Natural killer cell (primary cell): ENCODE data around the gene LPCAT3. TPM values are rescaled to one million over a fixed set of nuclear protein-coding genes. Genes with fewer than 3 reads are reported as not detected.

Experiments used
- ATAC-seq, 3 donors: fragments of 150-1000 bp in 2 of 3; fragments of 200-7000 bp in 1 of 3; cut with Tn5 transposase; 1 replicate in 1 of 3; 2 replicates in 2 of 3; pipeline ENCODE4 v1.10.0; 2021; ENCODE audit warnings: mild to moderate bottlenecking in 2 of 3, moderate library complexity in 2 of 3
- DNase-seq, 2 donors: peaks; one replicate each; pipeline versions ENCODE4 v3.0.0 to v3.0.0-alpha.2; 2013 to 2021; ENCODE audit warnings: mixed read lengths in 1 of 2
- H3K27ac ChIP-seq: one replicate; pipeline ENCODE4 v1.5.1; 2013; ENCODE audit warnings: mild to moderate bottlenecking, low read length
- H3K27me3 ChIP-seq: one replicate; pipeline ENCODE4 v1.6.1; 2013; ENCODE audit warnings: low read length; ENCODE audit not compliant: control insufficient read depth, insufficient read depth
- H3K36me3 ChIP-seq: one replicate; pipeline ENCODE4 v1.6.1; 2013; ENCODE audit warnings: low read length; ENCODE audit not compliant: control insufficient read depth, insufficient read depth
- H3K4me1 ChIP-seq: one replicate; pipeline ENCODE4 v1.6.1; 2013; ENCODE audit warnings: low read length; ENCODE audit not compliant: control insufficient read depth, insufficient read depth
- H3K4me3 ChIP-seq: one replicate; pipeline ENCODE4 v1.5.1; 2013; ENCODE audit warnings: low read length
- H3K9me3 ChIP-seq: one replicate; pipeline ENCODE4 v1.6.1; 2013; ENCODE audit warnings: low read length; ENCODE audit not compliant: control insufficient read depth, insufficient read depth
- H3K27ac Mint-ChIP-seq, 2 donors: one replicate each; pipeline ENCODE4 v1.8.0; 2022; ENCODE audit warnings: mild to moderate bottlenecking in 2 of 2, mixed read lengths in 2 of 2, moderate library complexity in 1 of 2
- H3K27me3 Mint-ChIP-seq, 2 donors: one replicate each; pipeline ENCODE4 v1.8.0; 2022; ENCODE audit warnings: low read depth in 2 of 2, mixed read lengths in 2 of 2
- H3K36me3 Mint-ChIP-seq: one replicate; pipeline ENCODE4 v1.8.0; 2022; ENCODE audit warnings: mixed read lengths
- H3K4me1 Mint-ChIP-seq, 2 donors: one replicate each; pipeline ENCODE4 v1.8.0; 2022; ENCODE audit warnings: mixed read lengths in 2 of 2
- H3K4me3 Mint-ChIP-seq: one replicate; pipeline ENCODE4 v1.8.0; 2022; ENCODE audit warnings: mild to moderate bottlenecking, moderate library complexity, mixed read lengths
- H3K9me3 Mint-ChIP-seq, 2 donors: one replicate each; pipeline ENCODE4 v1.8.0; 2022; ENCODE audit warnings: mixed read lengths in 2 of 2
- WGBS: methylation state at CpG from one replicate; pipeline ENCODE4 v1.1.7; 2013; ENCODE audit warnings: missing lambda C conversion rate; ENCODE audit not compliant: insufficient coverage; 5-methylcytosine and 5-hydroxymethylcytosine counted together
- intact Hi-C: fragments of 100-400 bp; cut with micrococcal nuclease; formaldehyde crosslinking; loops from one replicate; pipeline ENCODE4 v1.14.2; 2022
- total RNA-seq, 4 donors: library from RNA; stranded (reverse); fragments of 120-200 nt in 1 of 4; gene quantifications; one replicate each; pipeline versions ENCODE4 v1.2.3 to v1.2.4, GENCODE V29; 2013 to 2022
- TF ChIP-seq, protein P1 (sequence below): fragments of 200-600 bp; IDR thresholded peaks from one replicate; pipeline ENCODE4 v1.8.0; 2022; ENCODE audit warnings: antibody characterized with exemption

Gene LPCAT3
- total RNA-seq, 3 donors from 2014 or later (not counting 1 experiment from before 2014, with no cell fraction given) = 45.6 to 54.3 (median 45.6) TPM

DNA sequence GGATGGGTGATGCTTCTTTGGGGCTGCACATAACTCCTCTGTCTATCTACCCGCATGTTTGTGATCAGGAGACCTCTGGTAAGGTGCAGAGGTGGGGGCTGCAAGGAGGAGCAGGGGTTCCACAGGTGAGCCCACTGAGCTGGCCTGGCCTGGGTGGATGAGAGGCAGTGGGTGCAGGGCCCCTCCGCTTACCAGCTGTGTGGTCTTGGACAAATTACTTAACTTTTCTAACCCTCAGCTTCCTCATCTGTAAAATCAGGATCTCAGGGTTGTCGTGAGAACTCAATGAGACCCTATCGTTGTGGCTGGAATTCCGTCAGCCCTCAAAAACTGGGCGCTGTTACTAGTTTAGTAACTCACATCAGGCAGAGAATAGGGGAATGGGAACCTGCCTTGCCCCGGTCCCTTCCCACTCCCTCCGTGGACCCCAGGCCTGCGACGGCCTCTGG lies 59.6 kb downstream of the LPCAT3 start:
- H3K27ac ChIP-seq = peak overlapping the region; percentile 96
- Mint-ChIP-seq H3K27me3 (no peaks in the 10 kb centered on the region), H3K36me3 (no peaks in the 10 kb centered on the region), H3K4me1 (peaks cover 70 to 82% of the 10 kb centered on the region in 2 donors), H3K9me3 (no peaks in the 10 kb centered on the region), H3K4me3 (peak overlapping the region; percentile 92), H3K27ac (peak overlapping the region; percentile 98 to 99)
- DNase-seq (no peak), ATAC-seq (no peak)
- peaks cover 95% of the 10 kb centered on the region for H3K4me1 ChIP-seq
- H3K36me3 ChIP-seq = peaks cover 69% of the 10 kb centered on the region
- no peaks in the 10 kb centered on the region for H3K9me3 ChIP-seq
- WGBS = 11% methylated on average over 10 of the region's 10 CpGs
- intact Hi-C loops = loop anchor here (1.0 kb wide), 2 partner anchors 9 to 14 kb away; partner anchors contain the start of gene C12orf57
- TF ChIP-seq, protein P1, sequence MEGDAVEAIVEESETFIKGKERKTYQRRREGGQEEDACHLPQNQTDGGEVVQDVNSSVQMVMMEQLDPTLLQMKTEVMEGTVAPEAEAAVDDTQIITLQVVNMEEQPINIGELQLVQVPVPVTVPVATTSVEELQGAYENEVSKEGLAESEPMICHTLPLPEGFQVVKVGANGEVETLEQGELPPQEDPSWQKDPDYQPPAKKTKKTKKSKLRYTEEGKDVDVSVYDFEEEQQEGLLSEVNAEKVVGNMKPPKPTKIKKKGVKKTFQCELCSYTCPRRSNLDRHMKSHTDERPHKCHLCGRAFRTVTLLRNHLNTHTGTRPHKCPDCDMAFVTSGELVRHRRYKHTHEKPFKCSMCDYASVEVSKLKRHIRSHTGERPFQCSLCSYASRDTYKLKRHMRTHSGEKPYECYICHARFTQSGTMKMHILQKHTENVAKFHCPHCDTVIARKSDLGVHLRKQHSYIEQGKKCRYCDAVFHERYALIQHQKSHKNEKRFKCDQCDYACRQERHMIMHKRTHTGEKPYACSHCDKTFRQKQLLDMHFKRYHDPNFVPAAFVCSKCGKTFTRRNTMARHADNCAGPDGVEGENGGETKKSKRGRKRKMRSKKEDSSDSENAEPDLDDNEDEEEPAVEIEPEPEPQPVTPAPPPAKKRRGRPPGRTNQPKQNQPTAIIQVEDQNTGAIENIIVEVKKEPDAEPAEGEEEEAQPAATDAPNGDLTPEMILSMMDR = no peak
- H3K27me3 ChIP-seq = no peaks in the 10 kb centered on the region
- peak overlapping the region; percentile 22 for H3K4me3 ChIP-seq

DNA sequence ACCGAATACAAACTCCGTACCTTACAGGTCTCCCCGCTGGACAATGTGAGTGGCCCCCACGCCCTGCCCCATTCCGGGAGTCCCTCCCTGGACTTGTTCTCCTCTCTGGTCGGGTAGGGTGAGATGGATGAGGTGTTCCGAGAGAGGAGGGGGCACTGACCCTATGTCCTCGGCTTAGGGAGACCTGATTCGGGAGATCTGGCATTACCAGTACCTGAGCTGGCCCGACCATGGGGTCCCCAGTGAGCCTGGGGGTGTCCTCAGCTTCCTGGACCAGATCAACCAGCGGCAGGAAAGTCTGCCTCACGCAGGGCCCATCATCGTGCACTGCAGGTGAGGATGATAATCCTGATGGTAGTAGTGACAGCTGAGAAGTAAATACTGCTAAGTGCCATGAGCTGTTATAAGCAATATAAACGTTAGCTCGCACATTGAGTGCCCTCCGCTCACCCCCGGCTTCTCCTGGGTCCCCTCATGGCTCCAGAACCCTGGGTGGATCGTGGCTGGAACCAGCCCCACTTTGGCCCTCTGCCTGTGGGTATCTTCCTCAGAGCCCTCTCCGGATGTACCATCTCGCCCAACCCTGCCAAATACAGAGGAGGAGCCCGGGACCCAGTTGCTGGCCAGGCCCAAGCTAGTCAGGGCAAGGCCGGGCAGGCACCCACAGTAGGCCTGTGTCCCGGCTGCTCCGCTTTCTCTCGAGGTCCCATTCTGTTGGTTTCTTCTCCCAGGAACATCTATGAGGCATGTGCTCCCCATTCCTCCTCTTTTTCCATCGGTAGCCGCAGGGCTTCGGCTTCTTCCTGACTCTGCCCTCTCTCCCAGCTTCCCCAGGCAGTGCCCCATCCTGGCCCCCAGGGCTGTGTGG lies 60.3 kb downstream of the LPCAT3 start:
- peaks cover 71% of the 10 kb centered on the region for H3K36me3 ChIP-seq
- peaks cover 75 to 89% of the 10 kb centered on the region in 2 donors for H3K4me1 Mint-ChIP-seq
- peak overlapping the region; percentile 98 to 99 for H3K27ac Mint-ChIP-seq
- ATAC-seq (no peak), DNase-seq (peak in 1 of 2 donors; percentile 41)
- H3K9me3 Mint-ChIP-seq = no peaks in the 10 kb centered on the region
- peak overlapping the region; percentile 92 for H3K4me3 Mint-ChIP-seq
- no peaks in the 10 kb centered on the region for H3K9me3 ChIP-seq
- H3K27ac ChIP-seq = peak overlapping the region; percentile 96
- peaks cover 100% of the 10 kb centered on the region for H3K4me1 ChIP-seq
- no peaks in the 10 kb centered on the region for H3K27me3 Mint-ChIP-seq
- H3K27me3 ChIP-seq = no peaks in the 10 kb centered on the region
- intact Hi-C loops = no loop called here
- H3K36me3 Mint-ChIP-seq = no peaks in the 10 kb centered on the region
- TF ChIP-seq, protein P1 = no peak
- 67% methylated on average over 28 of the region's 28 CpGs for WGBS
- peak overlapping the region; percentile 22 for H3K4me3 ChIP-seq

DNA sequence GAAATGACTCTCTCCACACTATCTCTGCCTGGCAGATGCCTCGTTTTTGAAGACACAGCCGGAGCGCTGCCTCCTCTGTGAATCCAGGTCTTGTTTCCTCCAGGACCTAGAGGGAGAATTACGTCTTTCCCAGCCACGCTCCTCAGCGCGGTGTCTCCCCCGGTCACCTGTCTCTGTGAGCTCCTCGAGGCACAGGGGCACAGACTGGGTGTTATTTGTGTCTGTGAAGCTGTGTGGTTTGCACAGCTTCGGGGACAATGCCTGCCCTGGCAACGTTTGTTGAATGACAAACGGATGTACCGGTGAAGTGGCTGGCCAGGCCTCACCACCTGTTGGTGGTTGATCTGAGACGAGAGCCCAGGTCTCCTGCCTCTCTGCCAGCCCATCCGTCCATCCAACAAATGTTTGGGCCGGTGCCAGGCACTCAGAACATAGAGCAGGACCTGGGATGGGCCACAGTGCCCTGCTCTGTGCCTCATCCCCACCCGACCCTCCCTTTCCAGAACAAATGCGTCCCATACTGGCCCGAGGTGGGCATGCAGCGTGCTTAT lies 61.0 kb downstream of the LPCAT3 start:
- H3K36me3 Mint-ChIP-seq = no peaks in the 10 kb centered on the region
- Histone ChIP-seq H3K27me3 (no peaks in the 10 kb centered on the region), H3K4me3 (no peak overlapping the region), H3K27ac (peak overlapping the region; percentile 96), H3K4me1 (peaks cover 100% of the 10 kb centered on the region), H3K36me3 (peaks cover 78% of the 10 kb centered on the region), H3K9me3 (no peaks in the 10 kb centered on the region)
- peaks cover 82 to 95% of the 10 kb centered on the region in 2 donors for H3K4me1 Mint-ChIP-seq
- H3K27me3 Mint-ChIP-seq = no peaks in the 10 kb centered on the region
- 40% methylated on average over 20 of the region's 20 CpGs for WGBS
- TF ChIP-seq, protein P1 = no peak
- intact Hi-C loops = no loop called here
- peak overlapping the region; percentile 98 to 99 for H3K27ac Mint-ChIP-seq
- ATAC-seq (peak; percentile 4 to 19 (median 5)), DNase-seq (peak in 1 of 2 donors; percentile 73)
- peak overlapping the region; percentile 91 for H3K4me3 Mint-ChIP-seq
- no peaks in the 10 kb centered on the region for H3K9me3 Mint-ChIP-seq
